GM12878 (cell line): Measurements from ENCODE around the gene STK11. TPM values are rescaled to one million over a fixed set of nuclear protein-coding genes. Genes with fewer than 3 reads are reported as not detected.

Experiments used
- ATAC-seq: fragments of 200-7000 bp; cut with Tn5 transposase; 3 replicates; pipeline ENCODE4 v1.9.1; 2020; ENCODE audit warnings: mild to moderate bottlenecking, moderate library complexity
- BruUV-seq: library from RNA; stranded (reverse); fragments of 400-500 nt; replicated peaks from 2 replicates; lab custom pipeline; 2021; lab: Mats Ljungman, UMichigan
- CTCF ChIA-PET: fragments of 300-600 bp; sonication (Branson Sonifier 250); formaldehyde crosslinking; extraction: SDS; loops from one replicate; lab custom pipeline; 2021; ENCODE audit warnings: inconsistent platforms; lab: Yijun Ruan, JAX
- POLR2A ChIA-PET: fragments of 350-600 bp; formaldehyde crosslinking; extraction: SDS; loops from one replicate; lab custom pipeline; 2021; ENCODE audit warnings: inconsistent platforms; lab: Charles Lee
- RAD21 ChIA-PET: fragments of 300-600 bp; sonication (Branson Sonifier 250); formaldehyde crosslinking; loops from one replicate; lab custom pipeline; 2023; ENCODE audit warnings: antibody characterized with exemption; ENCODE audit not compliant: unreplicated experiment; lab: Charles Lee
- SMC1A ChIA-PET: fragments of 300-600 bp; sonication (Branson Sonifier 250); formaldehyde crosslinking; loops from one replicate; lab custom pipeline; 2023; ENCODE audit not compliant: unreplicated experiment, uncharacterized antibody; lab: Charles Lee
- DNase-seq: peaks from one replicate; pipeline ENCODE4 v3.0.0-alpha.2; 2011; ENCODE audit warnings: low read depth, low spot score
- FAIRE-seq: peaks from 3 replicates; lab custom pipeline; 2011; peaks lifted over from hg19 to GRCh38; lab: Jason Lieb, UNC
- H2AFZ ChIP-seq: 2 replicates; pipeline ENCODE4 v1.6.0; 2011; ENCODE audit warnings: low read depth, low read length, control low read depth; ENCODE audit not compliant: control insufficient read depth
- H3K27ac ChIP-seq: 2 replicates; pipeline ENCODE4 v1.5.1; 2011; ENCODE audit warnings: control low read depth; ENCODE audit not compliant: control insufficient read depth, insufficient read depth
- H3K27me3 ChIP-seq, 2 experiments: replicated peaks in 1 of 2; 2 replicates each; pipeline versions ENCODE4 v1.6.0 to v1.6.1; 2011; ENCODE audit warnings: low read length in 1 of 2; ENCODE audit not compliant: control insufficient read depth in 2 of 2, insufficient read depth in 2 of 2
- H3K36me3 ChIP-seq, 2 experiments: 2 replicates each; pipeline ENCODE4 v1.5.1; 2011; ENCODE audit warnings: low read length in 1 of 2; ENCODE audit not compliant: control insufficient read depth in 2 of 2, insufficient read depth in 2 of 2
- H3K4me1 ChIP-seq: 2 replicates; pipeline ENCODE4 v1.6.1; 2011; ENCODE audit warnings: mild to moderate bottlenecking, low read length, moderate library complexity, mixed read lengths; ENCODE audit not compliant: control insufficient read depth, insufficient read depth
- H3K4me2 ChIP-seq: 2 replicates; pipeline ENCODE4 v1.6.0; 2011; ENCODE audit warnings: control low read depth; ENCODE audit not compliant: control insufficient read depth, insufficient read depth
- H3K4me3 ChIP-seq: fragments of 200-600 bp; sonication (generic); 2 replicates; pipeline ENCODE4 v1.5.1; 2016
- H3K79me2 ChIP-seq: 2 replicates; pipeline ENCODE4 v1.6.0; 2011; ENCODE audit warnings: low read length; ENCODE audit not compliant: control insufficient read depth, insufficient read depth
- H3K9ac ChIP-seq: 2 replicates; pipeline ENCODE4 v1.8.0; 2011; ENCODE audit warnings: low read length, control low read depth, mixed read lengths; ENCODE audit not compliant: control insufficient read depth, insufficient read depth
- H3K9me3 ChIP-seq: replicated peaks from 3 replicates; pipeline ENCODE4 v1.5.1; 2011; ENCODE audit warnings: mild to moderate bottlenecking, low read length; ENCODE audit not compliant: control insufficient read depth, insufficient read depth
- H4K20me1 ChIP-seq: 2 replicates; pipeline ENCODE4 v1.6.0; 2011; ENCODE audit not compliant: control insufficient read depth, insufficient read depth
- EZH2 ChIP-seq: IDR thresholded peaks from 2 replicates; pipeline ENCODE4 v1.6.1; 2012; ENCODE audit warnings: low read depth, mild to moderate bottlenecking, control low read depth, inconsistent platforms, low read length, borderline replicate concordance; ENCODE audit not compliant: control insufficient read depth
- NBN ChIP-seq: fragments of 450-650 bp; IDR thresholded peaks from 2 replicates; pipeline ENCODE4 v1.6.1; 2016
- NR2C1 ChIP-seq: fragments of 450-650 bp; IDR thresholded peaks from 2 replicates; pipeline ENCODE4 v1.6.1; 2017; ENCODE audit warnings: antibody characterized with exemption, mild to moderate bottlenecking, moderate library complexity
- PBX3 ChIP-seq: IDR thresholded peaks from 2 replicates; pipeline ENCODE4 v1.6.1; 2011; ENCODE audit warnings: mild to moderate bottlenecking, low read depth, low read length, moderate library complexity; ENCODE audit not compliant: insufficient replicate concordance
- POLR2AphosphoS5 ChIP-seq: IDR thresholded peaks from 2 replicates; pipeline ENCODE4 v1.6.1; 2011; ENCODE audit warnings: mild to moderate bottlenecking, low read length, inconsistent platforms
- TBL1XR1 ChIP-seq: IDR thresholded peaks from 2 replicates; pipeline ENCODE4 v1.6.1; 2012; ENCODE audit warnings: low read depth, low read length, improper control_type of control experiment
- YBX1 ChIP-seq: fragments of 450-650 bp; IDR thresholded peaks from 2 replicates; pipeline ENCODE4 v1.6.1; 2016; ENCODE audit warnings: antibody characterized with exemption
- ZBTB40 ChIP-seq: fragments of 450-650 bp; IDR thresholded peaks from 2 replicates; pipeline ENCODE4 v1.6.1; 2016; ENCODE audit warnings: mild to moderate bottlenecking, moderate library complexity, borderline replicate concordance
- ZNF217 ChIP-seq: fragments of 450-650 bp; IDR thresholded peaks from 2 replicates; pipeline ENCODE4 v1.6.1; 2017; ENCODE audit warnings: antibody characterized with exemption, mild to moderate bottlenecking
- WGBS: methylation state at CpG from one replicate; pipeline ENCODE4 v1.1.6; 2016; ENCODE audit warnings: low lambda C conversion rate; ENCODE audit not compliant: insufficient replicate concordance, insufficient coverage; ENCODE audit errors: missing lambda C conversion rate; 5-methylcytosine and 5-hydroxymethylcytosine counted together
- in situ Hi-C: fragments of 300-500 bp; cut with MboI; formaldehyde crosslinking; loops from 9 replicates; pipeline ENCODE4 v1.14.3; 2018; ENCODE audit warnings: mixed read lengths
- intact Hi-C: fragments of 100-400 bp; cut with micrococcal nuclease; formaldehyde crosslinking; loops from one replicate; pipeline ENCODE4 v1.14.2; 2022; ENCODE audit not compliant: unreplicated experiment
- polyA plus RNA-seq, 11 experiments: library from polyadenylated mRNA; depleted of rRNA in 4 of 11; unstranded in 6 of 11; stranded (reverse) in 5 of 11; fragments of >200 nt; fragmentation: Nextera tagmentation in 4 of 11; fragmentation: Illumina TruSeq in 1 of 11; extraction: Ambion mirVana in 4 of 11; extraction: Trizol in 1 of 11; gene quantifications; 1 replicate in 1 of 11; 2 replicates in 10 of 11; pipeline versions ENCODE4 v1.2.1 to v1.2.3, GENCODE V29; 2011 to 2016; ENCODE audit warnings: inconsistent platforms in 2 of 11, missing spikeins in 2 of 11, low read depth in 1 of 11
- total RNA-seq, 4 experiments: library from RNA; depleted of rRNA in 3 of 4; stranded (reverse); fragments of >200 nt in 3 of 4; fragmentation: Illumina TruSeq in 1 of 4; extraction: Trizol in 1 of 4; gene quantifications; 2 replicates each; pipeline versions ENCODE4 v1.2.1 to v1.2.3, GENCODE V29; 2013 to 2021

STK11 gene
- total and polyA plus RNA-seq, 10 of the 15 experiments (the other 5 are each of a cell fraction or from before 2014, with no cell fraction given): 0.33 to 71.0 (median 23.8) TPM

GRCh38 chr19:1156305-1156801 is 49.2 kb upstream of the STK11 start:
- H3K27me3 ChIP-seq: no peaks in the 10 kb centered on the region
- no peaks in the 10 kb centered on the region for H3K4me1 ChIP-seq
- peaks cover 4 to 10% of the 10 kb centered on the region in 2 experiments; a peak in 3 of 4 replicates for H3K36me3 ChIP-seq
- ChIA-PET CTCF (no interaction called here), POLR2A (no interaction called here)
- FAIRE-seq: no peak
- TF ChIP-seq YBX1: no peak
- no peak for TF ChIP-seq TBL1XR1
- TF ChIP-seq NR2C1: no peak
- no peak for TF ChIP-seq ZNF217
- 0 out of 2 replicates have a peak, but pooled peaks have one; percentile 10 for TF ChIP-seq POLR2AphosphoS5
- TF ChIP-seq EZH2: no peak
- TF ChIP-seq, all 136 proteins: peak for 1
- WGBS: 84% methylated on average over 20 of the region's 24 CpGs
- H3K9ac ChIP-seq: no peak overlapping the region
- no peak overlapping the region for H2AFZ ChIP-seq
- ChIA-PET RAD21 (no interaction called here), SMC1A (no interaction called here)
- no peak for ATAC-seq
- no peaks in the 10 kb centered on the region; the same call in 1 of the 2 replicates for H3K79me2 ChIP-seq
- no peak overlapping the region for H3K4me2 ChIP-seq
- BruUV-seq: no TSS peak
- H3K4me3 ChIP-seq: no peak overlapping the region
- intact Hi-C loops: no loop called here
- no peak overlapping the region for H3K27ac ChIP-seq
- in situ Hi-C loops: no loop called here
- H3K9me3 ChIP-seq: no peaks in the 10 kb centered on the region
- DNase-seq: no peak
- H4K20me1 ChIP-seq: no peaks in the 10 kb centered on the region; the same call in none of the 2 replicates

DNA sequence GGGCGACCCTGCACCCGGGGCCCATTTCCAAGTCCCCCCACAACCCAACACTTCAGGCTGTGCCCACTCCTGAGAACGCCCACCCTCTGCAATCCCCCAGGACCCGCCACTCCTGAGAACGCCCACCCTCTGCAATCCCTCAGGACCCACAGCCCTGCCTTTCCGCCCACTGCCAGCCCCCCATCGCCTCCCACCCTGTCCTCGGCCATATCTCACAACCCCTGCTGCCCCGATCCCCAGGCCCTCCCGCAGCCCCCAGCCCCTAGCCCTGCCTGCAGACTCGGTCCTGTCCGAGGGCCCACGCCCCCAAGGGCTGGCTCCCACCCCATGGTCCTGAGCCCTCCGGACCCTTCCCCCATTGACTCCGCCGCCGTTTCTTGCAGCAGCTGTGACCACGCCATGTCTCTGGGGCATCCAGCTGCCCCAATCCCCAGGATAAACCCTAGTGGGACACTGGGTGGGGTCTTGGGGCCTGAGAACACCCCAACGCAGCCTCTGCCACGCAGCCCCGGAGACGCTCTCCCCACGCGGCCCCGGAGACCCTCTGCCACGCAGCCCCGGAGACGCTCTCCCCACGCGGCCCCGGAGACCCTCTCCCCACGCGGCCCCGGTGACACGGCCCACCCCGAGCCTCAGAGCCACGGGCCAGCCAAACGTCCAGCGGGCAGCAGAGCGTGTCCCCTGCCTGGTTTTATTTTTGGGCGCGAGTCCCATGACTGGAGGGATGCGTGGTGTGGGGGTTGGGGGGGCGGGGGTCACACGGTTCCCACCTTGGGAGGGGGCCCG is 48.6 kb upstream of the STK11 start:
- ChIA-PET POLR2A (no interaction called here), RAD21 (no interaction called here), CTCF (no interaction called here), SMC1A (no interaction called here)
- Histone ChIP-seq H3K4me3 (no peak overlapping the region), H4K20me1 (no peaks in the 10 kb centered on the region; the same call in none of the 2 replicates), H2AFZ (no peak overlapping the region), H3K27me3 (no peaks in the 10 kb centered on the region), H3K9me3 (no peaks in the 10 kb centered on the region), H3K4me2 (no peak overlapping the region), H3K4me1 (no peaks in the 10 kb centered on the region), H3K79me2 (no peaks in the 10 kb centered on the region; the same call in 1 of the 2 replicates), H3K9ac (no peak overlapping the region), H3K36me3 (peaks cover 3 to 5% of the 10 kb centered on the region in 2 experiments; a peak in 3 of 4 replicates), H3K27ac (no peak overlapping the region)
- DNase-seq (no peak), FAIRE-seq (no peak), ATAC-seq (no peak)
- BruUV-seq: no TSS peak
- intact Hi-C loops: no loop called here
- 92% methylated on average over 25 of the region's 46 CpGs for WGBS
- in situ Hi-C loops: no loop called here
- TF ChIP-seq PBX3 (no peak), ZBTB40 (no peak), NBN (no peak)
